MCF 10A (cell line): ENCODE results near the gene CHKB. TPM values are rescaled to one million over a fixed set of nuclear protein-coding genes. Genes with fewer than 3 reads are reported as not detected.

Experiments
- BruUV-seq: library from RNA; stranded (reverse); fragments of 400-500 nt; replicated peaks from 2 replicates; lab custom pipeline; 2021; lab: Mats Ljungman, UMichigan
- CTCF ChIA-PET: fragments of 300-600 bp; sonication (Branson Sonifier 250); formaldehyde crosslinking; extraction: SDS; loops from one replicate; lab custom pipeline; 2021; ENCODE audit warnings: antibody characterized with exemption, inconsistent platforms; lab: Yijun Ruan, JAX
- POLR2A ChIA-PET: fragments of 300-600, 350-650 bp; sonication (Branson Sonifier 250); formaldehyde crosslinking; extraction: SDS; loops from one replicate; lab custom pipeline; 2020; ENCODE audit warnings: antibody characterized with exemption, inconsistent platforms; lab: Yijun Ruan, JAX
- DNase-seq: peaks from one replicate; pipeline ENCODE4 v3.0.0-alpha.2; 2018; ENCODE audit not compliant: unreplicated experiment
- H3K27ac Mint-ChIP-seq: one replicate; pipeline ENCODE4 v1.8.0; 2022; ENCODE audit warnings: mild to moderate bottlenecking, low read depth, mixed read lengths; ENCODE audit not compliant: unreplicated experiment
- H3K27me3 Mint-ChIP-seq: one replicate; pipeline ENCODE4 v1.8.0; 2022; ENCODE audit warnings: mixed read lengths; ENCODE audit not compliant: insufficient read depth, unreplicated experiment
- H3K36me3 Mint-ChIP-seq: one replicate; pipeline ENCODE4 v1.8.0; 2022; ENCODE audit warnings: mild to moderate bottlenecking, moderate library complexity, mixed read lengths; ENCODE audit not compliant: insufficient read depth, unreplicated experiment
- H3K4me1 Mint-ChIP-seq: one replicate; pipeline ENCODE4 v1.8.0; 2022; ENCODE audit warnings: mixed read lengths; ENCODE audit not compliant: insufficient read depth, unreplicated experiment
- H3K4me3 Mint-ChIP-seq: one replicate; pipeline ENCODE4 v1.8.0; 2022; ENCODE audit warnings: mild to moderate bottlenecking, moderate library complexity, mixed read lengths; ENCODE audit not compliant: unreplicated experiment
- H3K9me3 Mint-ChIP-seq: one replicate; pipeline ENCODE4 v1.8.0; 2022; ENCODE audit warnings: mixed read lengths; ENCODE audit not compliant: unreplicated experiment
- intact Hi-C: fragments of 100-400 bp; cut with micrococcal nuclease; formaldehyde crosslinking; loops from 2 replicates; pipeline ENCODE4 v1.14.1; 2022
- total RNA-seq: library from RNA; stranded (reverse); gene quantifications from 2 replicates; pipeline ENCODE4 v1.2.3, GENCODE V29; 2022
- TF ChIP-seq, protein P1 (sequence below): fragments of 200-600 bp; IDR thresholded peaks from one replicate; pipeline ENCODE4 v1.8.0; 2022; ENCODE audit warnings: antibody characterized with exemption, mild to moderate bottlenecking; ENCODE audit not compliant: unreplicated experiment

The CHKB gene
- total RNA-seq, 1 experiment from 2014 or later, result 60.6 TPM

DNA sequence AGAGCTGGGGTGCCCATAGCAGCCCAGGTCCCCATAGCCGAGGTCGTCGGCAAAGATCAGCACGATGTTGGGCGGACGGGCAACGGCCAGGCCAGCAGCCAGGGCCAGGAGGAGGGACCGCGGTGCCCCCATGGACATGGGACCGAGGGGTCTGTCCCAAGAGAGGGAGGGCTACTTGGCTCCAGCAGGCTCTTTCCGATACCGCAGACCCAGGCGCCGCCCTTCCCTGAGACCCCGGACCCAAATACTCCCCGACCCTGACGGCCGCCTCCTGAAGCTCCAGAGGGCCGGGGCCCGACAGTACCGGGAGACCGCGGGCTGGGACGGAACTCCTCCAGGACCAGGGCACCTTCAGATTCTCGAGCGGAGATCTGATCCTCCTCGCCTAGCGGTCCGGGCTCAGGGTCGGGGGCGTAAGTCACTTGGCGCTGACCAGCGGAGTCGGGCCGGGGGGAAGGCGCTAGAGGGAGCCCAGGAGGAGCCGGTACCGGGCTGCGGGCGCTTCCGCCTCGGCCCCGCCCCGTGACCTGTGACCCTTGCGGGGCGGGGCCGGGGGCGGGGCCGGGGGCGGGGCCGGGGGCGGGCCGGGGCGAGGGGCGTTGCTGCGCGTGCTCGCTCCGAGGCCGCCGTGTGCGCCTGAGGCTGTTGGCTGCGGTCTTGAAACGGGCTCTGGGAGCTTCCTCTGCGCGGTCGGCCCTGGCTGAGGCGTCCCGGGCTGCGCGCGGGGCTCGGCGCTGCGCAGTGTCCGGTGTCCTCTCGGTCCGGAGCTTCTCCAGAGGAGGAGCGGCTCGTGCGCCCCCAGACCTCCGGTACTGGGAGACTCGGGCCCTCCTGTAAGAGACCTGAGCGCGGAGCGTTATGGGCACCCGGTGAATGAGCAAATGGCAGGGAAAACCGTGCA is 45.2 kb upstream of the CHKB start, which contains the start of gene ARSA:
Gene ARSA (minus strand): TSS at position 511 of the 901 bp plus-strand sequence. CDS start 373 bp downstream, at position 138.
- TF ChIP-seq, protein P1, sequence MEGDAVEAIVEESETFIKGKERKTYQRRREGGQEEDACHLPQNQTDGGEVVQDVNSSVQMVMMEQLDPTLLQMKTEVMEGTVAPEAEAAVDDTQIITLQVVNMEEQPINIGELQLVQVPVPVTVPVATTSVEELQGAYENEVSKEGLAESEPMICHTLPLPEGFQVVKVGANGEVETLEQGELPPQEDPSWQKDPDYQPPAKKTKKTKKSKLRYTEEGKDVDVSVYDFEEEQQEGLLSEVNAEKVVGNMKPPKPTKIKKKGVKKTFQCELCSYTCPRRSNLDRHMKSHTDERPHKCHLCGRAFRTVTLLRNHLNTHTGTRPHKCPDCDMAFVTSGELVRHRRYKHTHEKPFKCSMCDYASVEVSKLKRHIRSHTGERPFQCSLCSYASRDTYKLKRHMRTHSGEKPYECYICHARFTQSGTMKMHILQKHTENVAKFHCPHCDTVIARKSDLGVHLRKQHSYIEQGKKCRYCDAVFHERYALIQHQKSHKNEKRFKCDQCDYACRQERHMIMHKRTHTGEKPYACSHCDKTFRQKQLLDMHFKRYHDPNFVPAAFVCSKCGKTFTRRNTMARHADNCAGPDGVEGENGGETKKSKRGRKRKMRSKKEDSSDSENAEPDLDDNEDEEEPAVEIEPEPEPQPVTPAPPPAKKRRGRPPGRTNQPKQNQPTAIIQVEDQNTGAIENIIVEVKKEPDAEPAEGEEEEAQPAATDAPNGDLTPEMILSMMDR, result peak; percentile 30
- peak within 1 kb of the TSS; percentile 61 for H3K27ac Mint-ChIP-seq
- no peaks in the 10 kb centered on the region for H3K27me3 Mint-ChIP-seq
- peaks cover 6% of the 10 kb centered on the region for H3K36me3 Mint-ChIP-seq
- BruUV-seq, result TSS peak; percentile 40
- peak within 1 kb of the TSS; percentile 80 for H3K4me3 Mint-ChIP-seq
- H3K9me3 Mint-ChIP-seq, result no peaks in the 10 kb centered on the region
- peak; percentile 83 for DNase-seq
- intact Hi-C loops, result loop anchor here (1.0 kb wide), 1 partner anchor 63 kb away; no protein-coding TSS in a partner anchor
- ChIA-PET POLR2A (interaction anchor here (0.5 to 1.5 kb wide), 15 partner anchors 8 to 120 kb away, joined by 3 to 6 read pairs (median 3); partner anchors contain the start of genes LMF2, SCO2 and TYMP), CTCF (interaction anchor here (0.7 to 5.8 kb wide), 2 partner anchors 14 to 64 kb away, joined by 3 to 46 read pairs; no protein-coding TSS in a partner anchor)
- peaks cover 17% of the 10 kb centered on the region for H3K4me1 Mint-ChIP-seq

DNA sequence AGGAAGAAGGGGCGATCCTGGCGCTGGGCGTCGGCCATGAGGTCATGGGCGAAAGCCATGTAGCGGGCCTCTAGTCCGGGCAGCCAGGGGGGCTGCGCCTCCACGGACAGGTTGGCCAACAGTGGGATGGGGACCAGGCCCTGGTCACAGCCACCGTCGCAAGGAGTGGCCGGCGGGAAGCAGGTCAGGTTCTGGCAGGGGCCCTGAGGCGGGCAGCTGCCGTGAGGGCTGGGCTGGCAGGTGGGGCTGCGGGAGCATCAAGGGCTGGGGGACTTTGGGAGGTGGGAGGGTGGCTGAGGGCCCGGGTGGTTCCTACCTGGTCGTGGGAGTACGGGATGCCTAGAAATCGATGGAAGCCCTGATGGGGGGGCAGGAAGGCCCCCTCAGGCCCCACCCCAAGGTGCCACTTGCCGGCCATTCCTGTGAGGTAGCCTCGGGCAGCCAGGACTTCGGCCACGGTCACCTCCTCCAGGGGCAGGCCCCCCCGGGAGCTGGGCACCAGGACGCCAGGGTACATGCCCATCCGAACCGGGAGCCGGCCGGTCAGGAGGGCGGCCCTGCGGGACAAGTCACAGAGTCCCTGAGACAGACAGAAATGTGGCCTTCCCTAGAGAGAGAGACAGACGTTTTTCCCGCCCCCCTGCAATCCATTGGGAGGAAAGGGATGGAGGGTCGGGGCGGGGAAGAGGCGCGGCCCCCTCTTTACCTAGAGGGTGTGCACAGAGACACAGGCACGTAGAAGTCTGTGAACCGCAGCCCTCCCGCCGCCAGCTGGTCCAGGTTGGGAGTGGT is 44.4 kb upstream of the CHKB start:
- Mint-ChIP-seq H3K27me3 (no peaks in the 10 kb centered on the region), H3K4me3 (peak overlapping the region; percentile 80), H3K27ac (peak overlapping the region; percentile 61), H3K36me3 (peaks cover 6% of the 10 kb centered on the region), H3K4me1 (peaks cover 24% of the 10 kb centered on the region), H3K9me3 (no peaks in the 10 kb centered on the region)
- intact Hi-C loops, result no loop called here
- BruUV-seq, result no TSS peak
- ChIA-PET POLR2A (interaction anchor here (1.4 to 1.5 kb wide), 3 partner anchors 88 to 119 kb away, joined by 3 to 6 read pairs (median 4); partner anchors contain the start of genes LMF2 and SCO2), CTCF (interaction anchor here (5.8 kb wide), 1 partner anchor 65 kb away, joined by 46 read pairs; no protein-coding TSS in a partner anchor)
- no peak for DNase-seq
- TF ChIP-seq, protein P1, result no peak

DNA sequence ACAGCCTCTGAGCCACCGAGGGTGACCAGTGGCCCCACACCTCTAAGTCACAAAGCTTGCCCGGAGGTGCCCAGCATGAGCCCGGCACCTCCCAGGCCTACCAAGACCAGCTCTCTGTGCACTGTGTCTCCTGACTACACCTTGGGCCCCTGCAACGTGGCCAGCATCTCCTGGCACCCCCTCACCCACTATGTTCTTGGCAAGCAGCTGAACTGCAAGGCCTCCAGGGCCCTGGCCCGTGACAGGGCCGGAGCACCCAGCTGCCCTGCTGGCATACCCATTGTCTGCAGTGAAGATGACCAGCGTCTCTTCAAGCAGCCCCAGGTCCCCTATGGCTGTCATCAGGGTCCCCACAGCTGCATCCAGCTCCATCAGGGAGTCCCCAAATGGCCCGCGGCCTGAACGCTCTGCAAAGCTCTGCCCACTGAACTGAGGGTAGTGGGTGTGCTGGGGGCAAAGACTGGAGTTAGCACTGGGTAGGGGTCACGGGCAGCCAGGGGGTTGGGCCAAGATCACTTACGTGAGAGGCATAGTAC is 43.7 kb upstream of the CHKB start:
- no peaks in the 10 kb centered on the region for H3K27me3 Mint-ChIP-seq
- H3K9me3 Mint-ChIP-seq, result no peaks in the 10 kb centered on the region
- ChIA-PET POLR2A (interaction anchor here (1.5 kb wide), 1 partner anchor 119 kb away, joined by 3 read pairs; the partner anchor contains the start of gene LMF2), CTCF (interaction anchor here (5.8 kb wide), 1 partner anchor 66 kb away, joined by 46 read pairs; no protein-coding TSS in a partner anchor)
- no peak overlapping the region for H3K27ac Mint-ChIP-seq
- H3K36me3 Mint-ChIP-seq, result peaks cover 8% of the 10 kb centered on the region
- TF ChIP-seq, protein P1, result no peak
- no peak for DNase-seq
- BruUV-seq, result no TSS peak
- peaks cover 31% of the 10 kb centered on the region for H3K4me1 Mint-ChIP-seq
- peak overlapping the region; percentile 80 for H3K4me3 Mint-ChIP-seq
- intact Hi-C loops, result no loop called here
